K562 (cell line): Measurements from ENCODE around the gene CCDC183. TPM values are rescaled to one million over a fixed set of nuclear protein-coding genes. Genes with fewer than 3 reads are reported as not detected.

Experiments used
- ATAC-seq: fragments of 200-7000 bp; cut with Tn5 transposase; 3 replicates; pipeline ENCODE4 v1.9.1; 2020; ENCODE audit warnings: moderate library complexity
- BruUV-seq: library from RNA; stranded (reverse); fragments of 400-500 nt; replicated peaks from 2 replicates; lab custom pipeline; 2021; lab: Mats Ljungman, UMichigan
- CTCF ChIA-PET: fragments of 300-600 bp; formaldehyde crosslinking; extraction: SDS; loops from one replicate; lab custom pipeline; 2021; ENCODE audit warnings: low intra/inter-chr PET ratio; lab: Yijun Ruan, JAX
- POLR2A ChIA-PET: fragments of 300-600, 350-650 bp; sonication (Branson Sonifier 250); formaldehyde crosslinking; extraction: SDS; loops from one replicate; lab custom pipeline; 2021; ENCODE audit warnings: antibody characterized with exemption, inconsistent platforms; lab: Yijun Ruan, JAX
- DNase-seq, 4 experiments: peaks; one replicate each; pipeline versions ENCODE4 v3.0.0 to v3.0.0-alpha.2; 2011 to 2018; ENCODE audit warnings: low spot score in 3 of 4, mixed read lengths in 3 of 4; ENCODE audit errors: extremely low read depth in 1 of 4
- FAIRE-seq: peaks from 2 replicates; lab custom pipeline; 2011; peaks lifted over from hg19 to GRCh38; lab: Jason Lieb, UNC
- H2AFZ ChIP-seq: 2 replicates; pipeline ENCODE4 v1.6.0; 2011; ENCODE audit warnings: low read depth, low read length, control low read depth, inconsistent platforms
- H3K27ac ChIP-seq: fragments of 200-600 bp; 3 replicates; pipeline ENCODE4 v1.8.0; 2011; ENCODE audit warnings: low read depth, mild to moderate bottlenecking, control low read depth, inconsistent platforms, low read length, moderate library complexity, mixed read lengths; ENCODE audit errors: extremely low read depth
- H3K27me3 ChIP-seq, 2 experiments: fragments of 300-600 bp in 1 of 2; 2 replicates in 1 of 2; 3 replicates in 1 of 2; pipeline versions ENCODE4 v1.6.0 to v1.8.0; 2011; ENCODE audit warnings: inconsistent platforms in 2 of 2, low read length in 2 of 2, mild to moderate bottlenecking in 1 of 2, mixed read lengths in 1 of 2, moderate library complexity in 1 of 2; ENCODE audit not compliant: control insufficient read depth in 2 of 2, insufficient read depth in 2 of 2
- H3K36me3 ChIP-seq: fragments of 300-600 bp; 3 replicates; pipeline ENCODE4 v1.8.0; 2011; ENCODE audit warnings: mild to moderate bottlenecking, low read length, inconsistent platforms; ENCODE audit not compliant: control insufficient read depth, insufficient read depth
- H3K4me1 ChIP-seq, 2 experiments: fragments of 200-600 bp in 1 of 2; replicated peaks in 1 of 2; 2 replicates in 1 of 2; 3 replicates in 1 of 2; pipeline versions ENCODE4 v1.5.1 to v1.8.0; 2011; ENCODE audit warnings: inconsistent platforms in 2 of 2, low read length in 2 of 2, mild to moderate bottlenecking in 1 of 2, mixed read lengths in 1 of 2, moderate library complexity in 1 of 2; ENCODE audit not compliant: control insufficient read depth in 2 of 2, insufficient read depth in 2 of 2
- H3K4me2 ChIP-seq: 2 replicates; pipeline ENCODE4 v1.6.1; 2011; ENCODE audit warnings: low read length, control low read depth, inconsistent platforms, mixed read lengths; ENCODE audit not compliant: insufficient read depth
- H3K4me3 ChIP-seq: fragments of 200-600 bp; sonication (generic), shearing (Covaris generic); 2 replicates; pipeline ENCODE4 v1.5.1; 2016; ENCODE audit warnings: control low read depth, inconsistent platforms
- H3K79me2 ChIP-seq: fragments of 200-600 bp; 3 replicates; pipeline ENCODE4 v1.8.0; 2011; ENCODE audit warnings: low read length, inconsistent platforms; ENCODE audit not compliant: control insufficient read depth, insufficient read depth
- H3K9ac ChIP-seq, 2 experiments: 2 replicates each; pipeline versions ENCODE4 v1.6.0 to v1.6.1; 2011; ENCODE audit warnings: low read depth in 2 of 2, low read length in 2 of 2, control low read depth in 1 of 2, inconsistent platforms in 1 of 2, mild to moderate bottlenecking in 1 of 2, mixed read lengths in 1 of 2; ENCODE audit not compliant: insufficient read depth in 1 of 2
- H3K9me1 ChIP-seq: one replicate; pipeline ENCODE4 v1.6.0; 2011; ENCODE audit warnings: inconsistent platforms, mild to moderate bottlenecking, low read length, moderate library complexity; ENCODE audit not compliant: control insufficient read depth, insufficient read depth
- H3K9me3 ChIP-seq: replicated peaks from 2 replicates; pipeline ENCODE4 v1.5.1; 2011; ENCODE audit warnings: low read depth, low read length, inconsistent platforms; ENCODE audit not compliant: control insufficient read depth, insufficient read depth
- H4K20me1 ChIP-seq: replicated peaks from 2 replicates; pipeline ENCODE4 v1.6.1; 2011; ENCODE audit warnings: low read length, inconsistent platforms, mixed read lengths; ENCODE audit not compliant: control insufficient read depth, insufficient read depth
- CBX3 ChIP-seq, 2 experiments: IDR thresholded peaks; 1 replicate in 1 of 2; 2 replicates in 1 of 2; pipeline ENCODE4 v1.6.1; 2012; ENCODE audit warnings: inconsistent platforms in 2 of 2, low read length in 2 of 2, borderline replicate concordance in 1 of 2, control low read depth in 1 of 2
- CREBBP ChIP-seq: IDR thresholded peaks from one replicate; pipeline ENCODE4 v1.6.1; 2012; ENCODE audit warnings: low read depth, mild to moderate bottlenecking, control low read depth, inconsistent platforms, low read length
- MEF2A ChIP-seq: IDR thresholded peaks from 2 replicates; pipeline ENCODE4 v1.6.1; 2011; ENCODE audit warnings: low read depth, mild to moderate bottlenecking, low read length, moderate library complexity; ENCODE audit not compliant: control insufficient read depth
- MTA1 ChIP-seq: fragments of 450-650 bp; IDR thresholded peaks from 2 replicates; pipeline ENCODE4 v1.6.1; 2017; ENCODE audit warnings: borderline replicate concordance
- NCOR1 ChIP-seq: fragments of 450-650 bp; IDR thresholded peaks from 2 replicates; pipeline ENCODE4 v1.6.1; 2016; ENCODE audit warnings: mild to moderate bottlenecking, moderate library complexity
- POLR2AphosphoS5 ChIP-seq: IDR thresholded peaks from 2 replicates; pipeline ENCODE4 v1.6.1; 2011; ENCODE audit warnings: mild to moderate bottlenecking, low read depth, low read length, moderate library complexity; ENCODE audit not compliant: control insufficient read depth, insufficient read depth
- POLR3G ChIP-seq: IDR thresholded peaks from 2 replicates; pipeline ENCODE4 v1.6.1; 2011; ENCODE audit not compliant: insufficient read length, insufficient replicate concordance; ENCODE audit errors: extremely low read depth
- SMARCE1 ChIP-seq: fragments of 450-650 bp; IDR thresholded peaks from 2 replicates; pipeline ENCODE4 v1.7.1; 2016; ENCODE audit warnings: mild to moderate bottlenecking
- TBP ChIP-seq: optimal IDR thresholded peaks from 2 replicates; pipeline ENCODE3; 2011; ENCODE audit warnings: low read depth, low read length, improper control_type of control experiment
- ZNF175 ChIP-seq: fragments of 200-800 bp; sonication (Bioruptor generic); IDR thresholded peaks from 2 replicates; pipeline ENCODE4 v1.6.1; 2016; ENCODE audit warnings: low read depth, mild to moderate bottlenecking, missing genetic modification characterization, missing compliant biosample characterization
- ZNF24 ChIP-seq: fragments of 450-650 bp; IDR thresholded peaks from 2 replicates; pipeline ENCODE4 v1.6.1; 2016
- ZNF253 ChIP-seq: fragments of 250-450 bp; sonication (Bioruptor Pico); conservative IDR thresholded peaks from 2 replicates; pipeline ENCODE4 v1.6.1; 2021; ENCODE audit warnings: mild to moderate bottlenecking
- ZNF263 ChIP-seq: sonication (generic); formaldehyde crosslinking; IDR thresholded peaks from 2 replicates; pipeline ENCODE4 v1.8.0; 2022; ENCODE audit warnings: mild to moderate bottlenecking, missing genetic modification reagents, borderline replicate concordance
- ZNF79 ChIP-seq: fragments of 250-450 bp; sonication (Bioruptor Pico); IDR thresholded peaks from 2 replicates; pipeline ENCODE4 v1.4.0; 2020; ENCODE audit warnings: low read depth, mild to moderate bottlenecking, moderate library complexity
- WGBS: fragments of 100-300 bp; shearing (Covaris generic); methylation state at CpG from one replicate; pipeline ENCODE4 v1.1.6; 2016; ENCODE audit warnings: low coverage, mixed read lengths; ENCODE audit not compliant: insufficient coverage; ENCODE audit errors: missing lambda C conversion rate; 5-methylcytosine and 5-hydroxymethylcytosine counted together
- in situ Hi-C: fragments of 300-500 bp; cut with MboI; formaldehyde crosslinking; loops from 4 replicates; pipeline ENCODE4 v1.15.0; 2018; ENCODE audit warnings: inconsistent platforms, mixed read lengths
- intact Hi-C: fragments of 100-400 bp; cut with micrococcal nuclease; formaldehyde crosslinking; loops from 2 replicates; pipeline ENCODE4 v1.14.2; 2022
- polyA plus RNA-seq, 8 experiments: library from polyadenylated mRNA; depleted of rRNA in 4 of 8; stranded (reverse) in 5 of 8; unstranded in 3 of 8; fragments of >200 nt; fragmentation: Nextera tagmentation in 2 of 8; fragmentation: Illumina TruSeq in 1 of 8; extraction: Ambion mirVana in 2 of 8; extraction: Trizol in 1 of 8; gene quantifications; 2 replicates each; pipeline versions ENCODE4 v1.2.1 to v1.2.3, GENCODE V29; 2011 to 2014; ENCODE audit warnings: inconsistent platforms in 1 of 8, missing spikeins in 1 of 8
- total RNA-seq, 7 experiments: library from RNA; depleted of rRNA in 6 of 7; stranded (reverse); fragments of >200 nt in 6 of 7; fragmentation: Illumina TruSeq in 2 of 7; extraction: Trizol in 2 of 7; gene quantifications; 2 replicates each; pipeline versions ENCODE4 v1.2.1 to v1.2.3, GENCODE V29; 2011 to 2021; ENCODE audit warnings: low replicate concordance in 1 of 7
- TF ChIP-seq, protein P1 (sequence below), 2 experiments: IDR thresholded peaks in 1 of 2; conservative IDR thresholded peaks in 1 of 2; 2 replicates each; pipeline ENCODE4 v1.6.1; 2016; ENCODE audit warnings: low read depth in 2 of 2, mild to moderate bottlenecking in 1 of 2, missing compliant biosample characterization in 1 of 2, missing genetic modification characterization in 1 of 2, moderate library complexity in 1 of 2
- TF ChIP-seq, protein P2 (sequence below): fragments of 200-800 bp; sonication (Bioruptor generic); IDR thresholded peaks from 2 replicates; pipeline ENCODE4 v1.6.1; 2017; ENCODE audit warnings: missing genetic modification characterization, missing compliant biosample characterization
- TF ChIP-seq, protein P3 (sequence below): sonication (generic); IDR thresholded peaks from 2 replicates; pipeline ENCODE4 v1.6.1; 2016

CCDC183 gene
- total and polyA plus RNA-seq, 9 of the 15 experiments (the other 6 are each of a cell fraction or from before 2014, with no cell fraction given), result 0.21 to 0.60 (median 0.29) TPM; not detected in 4

DNA sequence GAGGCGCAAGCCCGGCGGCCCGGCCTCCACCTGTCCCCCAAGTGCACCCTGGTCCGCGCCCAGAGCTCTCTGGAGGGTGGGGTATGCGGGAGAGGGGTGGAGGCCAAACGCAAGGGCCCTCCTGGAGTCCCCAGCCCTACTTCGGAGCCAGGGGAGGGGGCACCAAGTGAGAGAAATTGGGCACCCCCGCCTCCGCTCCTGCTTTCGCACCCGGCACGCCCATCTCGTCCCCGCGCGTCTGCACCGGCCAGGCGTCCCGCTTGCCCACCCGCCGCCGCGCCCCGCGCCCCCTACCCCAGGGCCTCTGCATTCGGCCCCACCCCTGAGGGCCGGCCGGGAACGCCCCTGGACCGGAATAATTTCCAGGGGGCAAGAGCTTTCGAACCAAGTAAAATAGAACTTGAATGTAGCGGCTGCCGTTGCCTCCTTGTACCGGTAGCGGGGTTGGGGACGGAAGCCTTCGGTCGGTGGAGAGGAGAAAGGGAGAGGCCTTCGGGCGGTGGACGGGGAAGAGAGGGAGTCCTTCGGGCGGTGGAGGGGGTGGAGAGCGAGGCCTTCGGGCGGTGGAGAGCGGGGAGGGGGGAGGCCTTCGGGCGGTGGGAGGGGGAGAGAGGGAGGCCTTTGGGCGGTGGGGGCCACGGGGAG lies 52.4 kb downstream of the CCDC183 start:
- ATAC-seq, result peak; percentile 43
- Histone ChIP-seq H3K4me3 (peak overlapping the region; percentile 95), H3K36me3 (peaks cover 29% of the 10 kb centered on the region; the same call in 1 of the 3 replicates), H3K4me1 (peaks cover 9 to 84% of the 10 kb centered on the region in 2 experiments; a peak in 4 of 5 replicates), H3K27ac (peak overlapping the region; percentile 89), H3K79me2 (peaks cover 27% of the 10 kb centered on the region), H3K27me3 (no peaks in the 10 kb centered on the region), H4K20me1 (0 out of 2 replicates have a peak, but pooled peaks cover 5% of the 10 kb centered on the region), H3K9ac (peak overlapping the region; percentile 92 to 97), H3K4me2 (peak overlapping the region; percentile 97), H2AFZ (peak overlapping the region; percentile 98), H3K9me3 (no peaks in the 10 kb centered on the region), H3K9me1 (no peaks in the 10 kb centered on the region)
- DNase-seq, result peak; percentile 61 to 84 (median 64)
- WGBS, result 0% methylated on average over 26 of the region's 53 CpGs
- intact Hi-C loops, result loop anchor here (1.0 to 5.0 kb wide), 3 partner anchors 38 to 94 kb away; partner anchors contain the start of genes FBXW5, TMEM141 and TRAF2
- in situ Hi-C loops, result no loop called here
- ChIA-PET CTCF (no interaction called here), POLR2A (interaction anchor here (0.6 to 1.8 kb wide), 14 partner anchors 8 to 697 kb away, joined by 3 to 8 read pairs (median 4); partner anchors contain the start of genes EDF1 and TRAF2)
- FAIRE-seq, result no peak
- TSS peak; percentile 92 for BruUV-seq
- TF ChIP-seq POLR3G (no peak), TBP (no peak), CBX3 (IDR thresholded peaks at IDR 0.05; ENCODE audit: borderline replicate concordance in 1 of 2, low read length in 2 of 2) (no peak), ZNF175 (CRISPR knock-in tag) (no peak), CREBBP (no peak), NCOR1 (peak; percentile 8; the same call in 1 of the 2 replicates), ZNF263 (no peak), POLR2AphosphoS5 (no peak), ZNF253 (CRISPR knock-in tag) (no peak), ZNF79 (no peak), SMARCE1 (no peak), MEF2A (no peak), ZNF24 (no peak), MTA1 (no peak)
- TF ChIP-seq, protein P1, sequence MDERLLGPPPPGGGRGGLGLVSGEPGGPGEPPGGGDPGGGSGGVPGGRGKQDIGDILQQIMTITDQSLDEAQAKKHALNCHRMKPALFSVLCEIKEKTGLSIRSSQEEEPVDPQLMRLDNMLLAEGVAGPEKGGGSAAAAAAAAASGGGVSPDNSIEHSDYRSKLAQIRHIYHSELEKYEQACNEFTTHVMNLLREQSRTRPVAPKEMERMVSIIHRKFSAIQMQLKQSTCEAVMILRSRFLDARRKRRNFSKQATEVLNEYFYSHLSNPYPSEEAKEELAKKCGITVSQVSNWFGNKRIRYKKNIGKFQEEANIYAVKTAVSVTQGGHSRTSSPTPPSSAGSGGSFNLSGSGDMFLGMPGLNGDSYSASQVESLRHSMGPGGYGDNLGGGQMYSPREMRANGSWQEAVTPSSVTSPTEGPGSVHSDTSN (CRISPR knock-in tag; IDR thresholded peaks at IDR 0.05; ENCODE audit: low read depth), result no peak
- TF ChIP-seq, protein P1 (tag; conservative IDR thresholded peaks at IDR 0.05; ENCODE audit: low read depth), result no peak
- TF ChIP-seq, protein P2, sequence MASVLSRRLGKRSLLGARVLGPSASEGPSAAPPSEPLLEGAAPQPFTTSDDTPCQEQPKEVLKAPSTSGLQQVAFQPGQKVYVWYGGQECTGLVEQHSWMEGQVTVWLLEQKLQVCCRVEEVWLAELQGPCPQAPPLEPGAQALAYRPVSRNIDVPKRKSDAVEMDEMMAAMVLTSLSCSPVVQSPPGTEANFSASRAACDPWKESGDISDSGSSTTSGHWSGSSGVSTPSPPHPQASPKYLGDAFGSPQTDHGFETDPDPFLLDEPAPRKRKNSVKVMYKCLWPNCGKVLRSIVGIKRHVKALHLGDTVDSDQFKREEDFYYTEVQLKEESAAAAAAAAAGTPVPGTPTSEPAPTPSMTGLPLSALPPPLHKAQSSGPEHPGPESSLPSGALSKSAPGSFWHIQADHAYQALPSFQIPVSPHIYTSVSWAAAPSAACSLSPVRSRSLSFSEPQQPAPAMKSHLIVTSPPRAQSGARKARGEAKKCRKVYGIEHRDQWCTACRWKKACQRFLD (CRISPR knock-in tag), result 0 out of 2 replicates have a peak, but pooled peaks have one; percentile 23
- TF ChIP-seq, protein P3, sequence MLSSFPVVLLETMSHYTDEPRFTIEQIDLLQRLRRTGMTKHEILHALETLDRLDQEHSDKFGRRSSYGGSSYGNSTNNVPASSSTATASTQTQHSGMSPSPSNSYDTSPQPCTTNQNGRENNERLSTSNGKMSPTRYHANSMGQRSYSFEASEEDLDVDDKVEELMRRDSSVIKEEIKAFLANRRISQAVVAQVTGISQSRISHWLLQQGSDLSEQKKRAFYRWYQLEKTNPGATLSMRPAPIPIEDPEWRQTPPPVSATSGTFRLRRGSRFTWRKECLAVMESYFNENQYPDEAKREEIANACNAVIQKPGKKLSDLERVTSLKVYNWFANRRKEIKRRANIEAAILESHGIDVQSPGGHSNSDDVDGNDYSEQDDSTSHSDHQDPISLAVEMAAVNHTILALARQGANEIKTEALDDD, result no peak
